ENCODE data around the gene SYNPO. TPM values are rescaled to one million over a fixed set of nuclear protein-coding genes. Genes with fewer than 3 reads are reported as not detected.

Gene SYNPO
- total and polyA plus RNA-seq, 9 donors = 7.7 to 32.1 (median 27.6) TPM

DNA sequence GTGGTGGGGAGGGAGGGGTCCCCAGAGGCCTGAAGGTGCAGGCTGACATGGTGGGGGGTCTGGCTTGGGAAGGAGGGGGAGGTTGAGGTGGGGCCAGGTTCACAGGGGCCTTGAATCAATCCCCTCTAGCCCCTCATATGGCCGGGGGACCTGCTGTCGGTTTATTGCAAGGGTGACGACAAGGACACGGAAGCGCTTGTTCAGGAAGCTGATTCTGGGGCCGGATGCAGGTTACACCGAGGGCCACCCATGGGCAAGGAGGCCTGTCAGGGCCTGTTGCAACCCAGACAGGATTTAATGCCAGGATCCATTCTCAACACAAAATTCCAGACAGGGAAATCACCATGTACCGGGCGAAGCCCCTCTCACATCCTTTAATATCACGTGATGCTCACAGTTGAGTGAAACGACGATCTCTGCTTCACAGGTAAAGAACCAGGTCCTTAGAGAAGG, 41.6 kb upstream of the SYNPO start:
- no peak for DNase-seq

DNA sequence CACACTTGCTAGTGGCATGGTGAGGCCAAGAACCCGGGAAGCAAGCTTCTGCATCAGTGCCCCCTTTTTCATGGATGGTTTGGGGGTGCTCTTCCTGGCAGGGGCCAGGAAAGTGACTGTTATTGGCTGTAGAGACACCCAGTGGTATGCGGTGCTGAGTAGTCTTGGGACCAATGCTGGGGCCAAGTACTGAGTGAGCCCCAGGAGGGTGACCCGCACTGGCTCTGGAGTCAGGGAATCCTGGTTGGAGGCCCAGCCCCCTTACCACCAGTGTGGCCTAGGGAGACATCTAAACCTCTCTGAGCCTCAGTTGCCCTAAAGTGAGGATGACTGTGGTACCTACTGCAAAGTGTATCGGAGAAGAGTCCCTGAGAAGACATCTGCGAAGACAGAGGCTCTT, 41.2 kb upstream of the SYNPO start:
- H3K9me3 ChIP-seq (replicated peaks; ENCODE audit: control insufficient read depth, low read depth, low read length) = no peaks in the 10 kb centered on the region
- no peak for DNase-seq
- H3K4me3 ChIP-seq (ENCODE audit: low read length) = no peak overlapping the region
- H3K36me3 ChIP-seq (ENCODE audit: control insufficient read depth, insufficient read depth, low read length) = no peaks in the 10 kb centered on the region
- peak overlapping the region; percentile 22 for H3K27ac ChIP-seq (ENCODE audit: low read length)
- H3K27me3 ChIP-seq (ENCODE audit: control insufficient read depth, insufficient read depth, low read length) = no peaks in the 10 kb centered on the region
- WGBS (ENCODE audit: insufficient coverage) = 85% methylated on average over 2 of the region's 5 CpGs
- H3K4me1 ChIP-seq (ENCODE audit: control insufficient read depth, insufficient read depth, low read length) = peaks cover 62% of the 10 kb centered on the region

More for the DNA sequence above, 41.6 kb upstream of the SYNPO start:
- no peak overlapping the region for H3K4me3 ChIP-seq (ENCODE audit: low read length)
- H3K27ac ChIP-seq (ENCODE audit: low read length) = peak overlapping the region; percentile 22
- H3K36me3 ChIP-seq (ENCODE audit: control insufficient read depth, insufficient read depth, low read length) = no peaks in the 10 kb centered on the region
- no peaks in the 10 kb centered on the region for H3K27me3 ChIP-seq (ENCODE audit: control insufficient read depth, insufficient read depth, low read length)
- H3K9me3 ChIP-seq (replicated peaks; ENCODE audit: control insufficient read depth, low read depth, low read length) = no peaks in the 10 kb centered on the region
- H3K4me1 ChIP-seq (ENCODE audit: control insufficient read depth, insufficient read depth, low read length) = peaks cover 66% of the 10 kb centered on the region
- WGBS (ENCODE audit: insufficient coverage) = 47% methylated on average over 3 of the region's 12 CpGs

DNA sequence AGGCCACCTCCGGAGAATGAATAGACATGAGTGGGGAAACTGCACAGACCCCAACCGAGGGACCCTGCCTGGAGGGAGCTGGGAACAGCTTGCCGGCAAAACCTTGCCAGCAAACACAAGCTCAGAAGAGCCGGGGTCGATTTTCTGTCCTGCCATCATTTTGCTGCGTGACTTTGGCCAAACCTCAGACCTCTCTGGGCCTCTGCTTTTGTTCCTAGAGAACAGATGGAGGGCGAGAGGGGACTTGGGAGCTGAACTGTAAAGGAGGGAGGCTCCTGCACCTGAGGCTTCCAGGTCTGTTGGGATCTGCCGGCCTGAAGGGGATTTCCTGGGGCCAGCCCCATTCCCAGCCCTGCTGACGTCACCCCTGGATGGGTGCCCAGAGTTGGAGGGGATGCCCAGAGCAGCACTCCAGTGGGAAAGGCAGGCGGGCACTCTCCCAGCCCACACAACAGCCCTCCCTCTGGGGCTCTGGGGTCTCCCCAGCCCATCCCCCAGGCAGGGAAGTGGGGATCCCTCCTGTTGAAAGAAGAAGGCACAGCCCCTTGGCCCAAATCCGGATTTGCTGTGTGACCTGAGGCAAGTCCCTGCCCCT, 40.4 kb upstream of the SYNPO start:
- H3K36me3 ChIP-seq (ENCODE audit: control insufficient read depth, insufficient read depth, low read length) = no peaks in the 10 kb centered on the region
- H3K4me3 ChIP-seq (ENCODE audit: low read length) = no peak overlapping the region
- no peaks in the 10 kb centered on the region for H3K9me3 ChIP-seq (replicated peaks; ENCODE audit: control insufficient read depth, low read depth, low read length)
- peaks cover 55% of the 10 kb centered on the region for H3K4me1 ChIP-seq (ENCODE audit: control insufficient read depth, insufficient read depth, low read length)
- H3K27me3 ChIP-seq (ENCODE audit: control insufficient read depth, insufficient read depth, low read length) = no peaks in the 10 kb centered on the region
- WGBS (ENCODE audit: insufficient coverage) = 16% methylated on average over 9 of the region's 11 CpGs
- DNase-seq = peak; percentile 83
- peak overlapping the region; percentile 77 for H3K27ac ChIP-seq (ENCODE audit: low read length)

DNA sequence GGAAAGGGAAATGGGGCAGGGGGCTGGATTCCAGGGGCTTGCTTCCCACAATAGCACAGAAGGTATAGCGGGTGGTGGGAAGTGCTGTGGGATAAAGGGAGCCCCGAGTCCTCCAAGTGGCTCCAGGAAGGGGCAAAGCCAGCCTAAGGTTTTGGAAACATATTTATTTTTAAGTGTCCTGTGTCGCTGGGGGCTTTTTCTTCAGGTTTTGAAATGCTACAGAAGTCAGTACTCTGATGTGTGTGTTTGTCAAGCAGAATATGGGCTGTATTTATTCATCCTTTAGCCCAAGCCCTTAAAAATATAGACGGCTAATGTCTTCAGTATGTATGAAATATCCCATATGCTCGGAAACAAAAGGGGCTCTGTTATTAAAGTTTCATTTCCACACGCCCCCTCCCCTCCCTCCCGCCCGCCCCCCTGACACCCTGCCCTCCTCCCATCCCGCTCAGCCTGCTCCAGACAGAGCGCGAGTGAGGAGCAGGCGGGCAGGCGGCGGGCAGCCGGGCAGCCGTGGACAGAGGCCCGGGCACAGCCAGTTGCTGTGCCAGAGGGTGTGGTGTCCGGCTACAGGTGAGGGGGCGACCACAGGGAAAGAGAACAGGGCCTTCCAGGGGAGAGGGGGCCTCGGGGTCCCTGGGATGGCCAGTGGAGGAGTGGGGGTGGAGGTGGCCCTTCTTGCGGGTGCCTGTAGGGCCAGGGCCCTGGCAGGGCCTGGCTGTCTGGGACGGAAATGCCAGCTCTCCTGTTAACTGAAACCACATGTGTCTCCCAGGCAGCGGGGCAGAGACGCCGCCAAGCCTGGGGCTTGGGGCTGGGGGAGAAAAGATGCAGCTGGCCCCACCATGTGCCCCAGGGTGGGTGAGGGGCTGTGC, 39.6 kb upstream of the SYNPO start:
- H3K36me3 ChIP-seq (ENCODE audit: control insufficient read depth, insufficient read depth, low read length) = no peaks in the 10 kb centered on the region
- peak overlapping the region; percentile 77 for H3K27ac ChIP-seq (ENCODE audit: low read length)
- peak overlapping the region; percentile 8 for H3K4me3 ChIP-seq (ENCODE audit: low read length)
- no peaks in the 10 kb centered on the region for H3K27me3 ChIP-seq (ENCODE audit: control insufficient read depth, insufficient read depth, low read length)
- WGBS (ENCODE audit: insufficient coverage) = 21% methylated on average over 14 of the region's 25 CpGs
- H3K4me1 ChIP-seq (ENCODE audit: control insufficient read depth, insufficient read depth, low read length) = peaks cover 52% of the 10 kb centered on the region
- no peaks in the 10 kb centered on the region for H3K9me3 ChIP-seq (replicated peaks; ENCODE audit: control insufficient read depth, low read depth, low read length)
- no peak for DNase-seq

DNA sequence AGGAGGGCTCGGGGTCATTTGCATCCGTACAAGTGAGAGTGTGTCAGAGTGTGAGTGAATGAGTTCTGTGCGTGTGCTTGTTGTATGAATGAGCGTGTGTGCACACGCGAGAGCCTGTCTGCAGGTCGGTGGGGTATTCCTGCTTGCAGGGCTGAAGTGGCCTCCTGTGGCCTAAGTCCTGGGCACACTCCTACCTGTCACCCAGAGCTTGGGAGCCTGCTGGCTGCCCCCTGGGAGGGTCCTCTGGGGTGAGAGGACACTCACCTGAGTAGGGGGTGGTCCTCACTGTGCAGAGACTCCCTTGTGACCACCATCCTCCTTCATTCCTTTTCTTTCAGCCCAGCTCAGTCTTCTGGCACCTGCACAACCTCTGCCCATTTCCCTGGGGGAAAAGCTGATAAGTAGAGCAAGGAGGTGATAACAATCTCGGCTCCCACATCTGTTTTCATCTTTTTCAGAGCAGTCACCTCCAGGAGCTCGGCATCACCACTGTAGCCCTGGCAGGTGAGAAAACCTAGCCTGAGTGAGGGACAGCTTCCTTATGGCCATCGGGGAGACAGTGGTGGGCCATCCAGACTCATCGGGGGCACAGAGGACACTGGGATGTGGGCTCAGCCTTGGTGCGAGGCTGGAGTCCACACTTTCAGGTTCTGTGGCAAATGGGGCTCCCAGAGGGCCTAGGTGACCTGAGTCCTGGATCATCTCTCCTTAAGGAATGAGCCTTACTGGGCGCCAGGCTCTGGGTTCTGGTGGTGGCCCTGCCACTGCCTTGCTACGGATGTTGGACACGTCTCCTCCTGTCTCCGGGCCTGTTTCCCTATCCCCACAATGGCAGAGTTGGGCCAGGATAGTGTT, 38.7 kb upstream of the SYNPO start:
- WGBS (ENCODE audit: insufficient coverage) = 48% methylated on average over 10 of the region's 16 CpGs
- no peaks in the 10 kb centered on the region for H3K36me3 ChIP-seq (ENCODE audit: control insufficient read depth, insufficient read depth, low read length)
- H3K4me1 ChIP-seq (ENCODE audit: control insufficient read depth, insufficient read depth, low read length) = peaks cover 46% of the 10 kb centered on the region
- no peak for DNase-seq
- no peak overlapping the region for H3K27ac ChIP-seq (ENCODE audit: low read length)
- no peaks in the 10 kb centered on the region for H3K9me3 ChIP-seq (replicated peaks; ENCODE audit: control insufficient read depth, low read depth, low read length)
- H3K4me3 ChIP-seq (ENCODE audit: low read length) = peak overlapping the region; percentile 8
- H3K27me3 ChIP-seq (ENCODE audit: control insufficient read depth, insufficient read depth, low read length) = no peaks in the 10 kb centered on the region

DNA sequence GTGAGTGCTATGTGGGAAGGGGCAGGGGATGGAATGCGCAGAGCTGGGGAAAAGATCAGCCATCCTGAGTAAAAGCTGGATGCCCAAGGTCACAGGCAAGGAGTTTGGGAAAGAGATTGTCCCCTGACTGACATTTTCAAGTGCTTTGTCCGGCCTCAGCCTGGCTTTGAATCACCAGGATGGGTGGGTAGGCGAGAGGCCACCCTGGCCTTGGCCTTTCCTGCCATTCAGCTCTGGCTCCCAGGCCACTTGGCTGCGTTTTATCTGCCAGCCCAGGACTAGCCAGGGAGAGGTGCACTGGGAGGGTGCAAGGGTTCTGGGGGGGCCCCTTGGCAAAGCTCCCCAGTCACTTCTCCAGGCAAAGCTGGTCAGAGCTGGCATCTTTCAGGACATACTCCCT, 37.4 kb upstream of the SYNPO start:
- no peak for DNase-seq
- H3K36me3 ChIP-seq (ENCODE audit: control insufficient read depth, insufficient read depth, low read length) = no peaks in the 10 kb centered on the region
- no peak overlapping the region for H3K4me3 ChIP-seq (ENCODE audit: low read length)
- H3K27me3 ChIP-seq (ENCODE audit: control insufficient read depth, insufficient read depth, low read length) = no peaks in the 10 kb centered on the region
- no peaks in the 10 kb centered on the region for H3K9me3 ChIP-seq (replicated peaks; ENCODE audit: control insufficient read depth, low read depth, low read length)
- 66% methylated on average over 4 of the region's 4 CpGs for WGBS (ENCODE audit: insufficient coverage)
- H3K4me1 ChIP-seq (ENCODE audit: control insufficient read depth, insufficient read depth, low read length) = peaks cover 42% of the 10 kb centered on the region
- H3K27ac ChIP-seq (ENCODE audit: low read length) = no peak overlapping the region

DNA sequence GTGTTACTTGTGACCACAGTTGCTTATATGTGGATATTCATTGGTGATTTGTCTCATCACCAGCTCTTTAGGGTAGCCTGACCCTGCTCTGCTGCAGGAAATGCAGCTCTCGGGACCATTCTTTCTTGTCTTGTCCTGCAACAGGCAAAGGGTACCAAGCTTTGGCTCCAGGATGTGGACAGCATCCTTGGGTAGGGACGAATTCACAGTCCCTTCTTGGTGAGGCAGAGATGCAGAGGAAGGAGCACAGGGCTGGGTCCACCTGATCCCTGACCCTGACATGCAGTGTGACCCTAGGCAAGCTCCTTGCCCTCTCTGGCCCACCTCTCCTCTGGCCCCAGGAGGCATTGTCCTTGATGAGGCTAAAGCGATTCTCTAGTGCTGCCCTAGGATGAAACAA, 37.0 kb upstream of the SYNPO start:
- Histone ChIP-seq H3K4me3 (ENCODE audit: low read length) (no peak overlapping the region), H3K4me1 (ENCODE audit: control insufficient read depth, insufficient read depth, low read length) (peaks cover 39% of the 10 kb centered on the region), H3K36me3 (ENCODE audit: control insufficient read depth, insufficient read depth, low read length) (no peaks in the 10 kb centered on the region), H3K27me3 (ENCODE audit: control insufficient read depth, insufficient read depth, low read length) (no peaks in the 10 kb centered on the region), H3K27ac (ENCODE audit: low read length) (no peak overlapping the region), H3K9me3 (replicated peaks; ENCODE audit: control insufficient read depth, low read depth, low read length) (no peaks in the 10 kb centered on the region)
- WGBS (ENCODE audit: insufficient coverage) = 85% methylated on average over 2 of the region's 3 CpGs
- no peak for DNase-seq

DNA sequence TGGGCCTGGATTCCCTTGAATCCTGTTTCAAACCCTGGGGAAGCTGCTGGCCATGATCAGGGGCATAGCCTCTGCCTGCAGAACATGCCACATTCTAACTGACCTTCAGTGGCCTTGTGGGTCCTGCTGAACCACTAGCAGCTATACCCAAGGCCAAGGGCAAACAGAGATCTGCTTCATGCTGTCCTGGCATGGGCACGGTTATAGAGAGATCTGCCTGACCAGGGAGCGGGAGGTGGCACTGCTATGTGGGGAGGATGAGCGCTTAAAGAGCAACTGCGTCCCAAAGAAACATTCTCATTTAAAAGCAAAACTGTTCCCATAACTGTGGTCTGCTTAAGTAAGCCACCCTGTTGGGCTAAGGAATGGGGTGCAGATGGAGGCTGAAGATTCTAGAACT, 36.5 kb upstream of the SYNPO start:
- H3K27ac ChIP-seq (ENCODE audit: low read length) = no peak overlapping the region
- no peaks in the 10 kb centered on the region for H3K27me3 ChIP-seq (ENCODE audit: control insufficient read depth, insufficient read depth, low read length)
- H3K4me3 ChIP-seq (ENCODE audit: low read length) = no peak overlapping the region
- peaks cover 38% of the 10 kb centered on the region for H3K4me1 ChIP-seq (ENCODE audit: control insufficient read depth, insufficient read depth, low read length)
- no CpG with 5 or more reads among the region's 4 CpGs for WGBS (ENCODE audit: insufficient coverage)
- H3K9me3 ChIP-seq (replicated peaks; ENCODE audit: control insufficient read depth, low read depth, low read length) = no peaks in the 10 kb centered on the region
- DNase-seq = no peak
- no peaks in the 10 kb centered on the region for H3K36me3 ChIP-seq (ENCODE audit: control insufficient read depth, insufficient read depth, low read length)

DNA sequence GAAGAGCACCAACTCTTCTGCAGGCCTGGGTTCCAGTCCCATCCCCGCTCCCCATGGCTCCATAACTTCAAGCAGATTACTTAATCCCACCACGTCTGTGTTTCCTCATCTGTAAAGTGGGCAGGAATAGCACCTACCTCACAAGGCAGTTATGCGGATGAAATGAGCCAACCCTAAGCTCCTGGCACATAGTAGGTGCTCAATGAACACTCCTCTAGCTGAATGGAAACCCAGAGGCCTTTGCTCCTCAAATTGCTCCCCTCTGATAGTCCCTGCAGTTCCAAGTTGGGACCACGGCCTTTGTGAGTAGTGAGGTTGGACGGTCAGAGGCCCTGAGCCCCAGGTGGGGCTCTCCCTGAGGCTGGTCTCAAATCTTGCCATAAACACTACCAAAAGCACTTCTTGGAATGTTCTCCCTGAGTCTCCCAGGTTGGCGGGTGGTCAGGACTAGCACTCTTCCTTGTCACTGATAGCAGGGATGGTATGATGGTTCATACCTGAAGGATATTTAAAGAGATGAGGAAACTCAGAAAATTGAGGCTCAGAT, 35.5 kb upstream of the SYNPO start:
- DNase-seq = no peak
- Histone ChIP-seq H3K4me1 (ENCODE audit: control insufficient read depth, insufficient read depth, low read length) (peaks cover 35% of the 10 kb centered on the region), H3K36me3 (ENCODE audit: control insufficient read depth, insufficient read depth, low read length) (no peaks in the 10 kb centered on the region), H3K4me3 (ENCODE audit: low read length) (no peak overlapping the region), H3K9me3 (replicated peaks; ENCODE audit: control insufficient read depth, low read depth, low read length) (no peaks in the 10 kb centered on the region), H3K27ac (ENCODE audit: low read length) (no peak overlapping the region), H3K27me3 (ENCODE audit: control insufficient read depth, insufficient read depth, low read length) (no peaks in the 10 kb centered on the region)
- 70% methylated on average over 3 of the region's 6 CpGs for WGBS (ENCODE audit: insufficient coverage)

DNA sequence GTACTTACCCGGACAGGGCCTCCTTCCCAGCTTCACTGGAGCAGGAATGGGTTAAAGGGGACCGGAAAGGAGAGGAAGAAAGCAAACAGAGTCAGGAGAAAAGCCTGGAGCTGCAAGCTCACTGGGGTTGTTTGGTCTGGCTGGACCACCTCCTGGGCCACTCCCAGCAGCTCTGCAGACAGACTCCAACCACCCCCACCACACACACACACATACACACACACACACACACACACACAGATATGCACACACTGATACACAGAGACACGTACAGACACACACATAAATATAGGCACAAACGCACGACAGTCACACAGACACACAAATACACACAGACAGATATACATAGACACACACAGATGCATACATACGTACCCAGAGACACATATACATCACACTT, 34.9 kb upstream of the SYNPO start:
- DNase-seq = no peak
- no peaks in the 10 kb centered on the region for H3K27me3 ChIP-seq (ENCODE audit: control insufficient read depth, insufficient read depth, low read length)
- H3K4me3 ChIP-seq (ENCODE audit: low read length) = no peak overlapping the region
- H3K4me1 ChIP-seq (ENCODE audit: control insufficient read depth, insufficient read depth, low read length) = peaks cover 34% of the 10 kb centered on the region
- 34% methylated on average over 5 of the region's 6 CpGs for WGBS (ENCODE audit: insufficient coverage)
- H3K9me3 ChIP-seq (replicated peaks; ENCODE audit: control insufficient read depth, low read depth, low read length) = no peaks in the 10 kb centered on the region
- H3K36me3 ChIP-seq (ENCODE audit: control insufficient read depth, insufficient read depth, low read length) = no peaks in the 10 kb centered on the region
- no peak overlapping the region for H3K27ac ChIP-seq (ENCODE audit: low read length)

Measured in muscle of leg (tissue), 11 donors.